ENCODE results near the gene PRPF4. TPM values are rescaled to one million over a fixed set of nuclear protein-coding genes. Genes with fewer than 3 reads are reported as not detected.

Gene PRPF4
- total and polyA plus RNA-seq, 9 of the 15 experiments (the other 6 are each of a cell fraction or from before 2014, with no cell fraction given), result 25.8 to 66.0 (median 39.8) TPM

DNA sequence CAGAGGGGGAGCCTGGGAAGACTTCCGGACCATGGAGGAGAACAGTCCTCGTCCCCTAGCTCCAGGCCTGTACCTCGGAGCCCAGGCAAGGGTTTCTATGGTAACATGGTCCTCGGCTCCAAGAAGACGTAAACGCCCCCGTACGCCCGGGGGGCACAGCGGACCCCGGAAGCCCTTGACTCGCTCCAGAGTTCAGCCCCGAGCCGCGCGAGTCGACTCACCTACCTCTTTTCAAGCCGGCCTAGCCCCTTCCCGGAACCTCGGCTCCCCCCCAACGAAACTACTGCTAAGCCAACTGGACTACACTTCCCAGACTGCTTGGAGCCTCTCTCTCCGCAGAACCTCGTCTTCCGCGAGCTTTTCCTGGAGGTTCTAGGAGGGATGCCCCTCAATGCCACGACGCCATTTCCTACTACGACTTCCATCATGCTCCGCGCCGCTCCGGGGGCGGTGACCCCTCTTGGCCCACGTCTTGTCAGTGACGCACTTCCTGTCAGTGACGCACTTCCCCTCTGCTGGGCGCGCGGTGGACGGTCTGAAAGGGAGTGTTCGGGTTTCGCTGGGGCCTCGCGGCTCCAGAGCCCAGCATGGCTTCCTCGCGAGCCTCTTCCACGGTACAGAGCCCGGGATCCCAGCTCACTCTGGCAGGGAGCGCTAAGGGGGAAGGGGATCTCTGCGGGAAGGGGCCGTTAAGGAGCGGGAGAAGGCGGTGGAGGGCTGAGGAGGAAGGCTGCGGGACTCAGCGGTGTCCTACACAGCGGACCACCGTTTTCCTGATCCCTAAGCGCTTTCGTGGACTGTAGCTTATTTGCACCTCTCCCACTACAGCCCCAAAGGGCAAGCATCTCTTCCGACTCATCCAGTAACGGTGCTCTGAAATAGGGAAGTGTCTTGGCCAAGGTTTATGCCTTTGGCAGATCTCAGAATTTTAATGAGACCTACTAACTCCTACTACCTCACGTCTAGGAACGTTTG is at the start of gene PRPF4, which contains the start of gene CDC26 (continued):
- TF ChIP-seq, protein P1, sequence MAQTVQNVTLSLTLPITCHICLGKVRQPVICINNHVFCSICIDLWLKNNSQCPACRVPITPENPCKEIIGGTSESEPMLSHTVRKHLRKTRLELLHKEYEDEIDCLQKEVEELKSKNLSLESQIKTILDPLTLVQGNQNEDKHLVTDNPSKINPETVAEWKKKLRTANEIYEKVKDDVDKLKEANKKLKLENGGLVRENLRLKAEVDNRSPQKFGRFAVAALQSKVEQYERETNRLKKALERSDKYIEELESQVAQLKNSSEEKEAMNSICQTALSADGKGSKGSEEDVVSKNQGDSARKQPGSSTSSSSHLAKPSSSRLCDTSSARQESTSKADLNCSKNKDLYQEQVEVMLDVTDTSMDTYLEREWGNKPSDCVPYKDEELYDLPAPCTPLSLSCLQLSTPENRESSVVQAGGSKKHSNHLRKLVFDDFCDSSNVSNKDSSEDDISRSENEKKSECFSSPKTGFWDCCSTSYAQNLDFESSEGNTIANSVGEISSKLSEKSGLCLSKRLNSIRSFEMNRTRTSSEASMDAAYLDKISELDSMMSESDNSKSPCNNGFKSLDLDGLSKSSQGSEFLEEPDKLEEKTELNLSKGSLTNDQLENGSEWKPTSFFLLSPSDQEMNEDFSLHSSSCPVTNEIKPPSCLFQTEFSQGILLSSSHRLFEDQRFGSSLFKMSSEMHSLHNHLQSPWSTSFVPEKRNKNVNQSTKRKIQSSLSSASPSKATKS (CRISPR knock-in tag; IDR thresholded peaks at IDR 0.05), result no peak
- no peak for TF ChIP-seq HIVEP1 (CRISPR knock-in tag; IDR thresholded peaks at IDR 0.05)
- TF ChIP-seq PCBP1 (IDR thresholded peaks at IDR 0.05; ENCODE audit: low read depth, low read length, poor library complexity, severe bottlenecking), result no peak
- TF ChIP-seq SIRT6 (IDR thresholded peaks at IDR 0.05; ENCODE audit: low read depth, low read length), result no peak
- TF ChIP-seq HMG20A (CRISPR knock-in tag; conservative IDR thresholded peaks at IDR 0.05), result no peak
- no peak for TF ChIP-seq ZNF217 (CRISPR knock-in tag; IDR thresholded peaks at IDR 0.05)
- TF ChIP-seq ASH1L (IDR thresholded peaks at IDR 0.05; ENCODE audit: borderline replicate concordance, low read depth, partially characterized antibody), result peak; percentile 64
- TF ChIP-seq SRF (CRISPR knock-in tag; IDR thresholded peaks at IDR 0.05), result no peak
- TF ChIP-seq, protein P2, sequence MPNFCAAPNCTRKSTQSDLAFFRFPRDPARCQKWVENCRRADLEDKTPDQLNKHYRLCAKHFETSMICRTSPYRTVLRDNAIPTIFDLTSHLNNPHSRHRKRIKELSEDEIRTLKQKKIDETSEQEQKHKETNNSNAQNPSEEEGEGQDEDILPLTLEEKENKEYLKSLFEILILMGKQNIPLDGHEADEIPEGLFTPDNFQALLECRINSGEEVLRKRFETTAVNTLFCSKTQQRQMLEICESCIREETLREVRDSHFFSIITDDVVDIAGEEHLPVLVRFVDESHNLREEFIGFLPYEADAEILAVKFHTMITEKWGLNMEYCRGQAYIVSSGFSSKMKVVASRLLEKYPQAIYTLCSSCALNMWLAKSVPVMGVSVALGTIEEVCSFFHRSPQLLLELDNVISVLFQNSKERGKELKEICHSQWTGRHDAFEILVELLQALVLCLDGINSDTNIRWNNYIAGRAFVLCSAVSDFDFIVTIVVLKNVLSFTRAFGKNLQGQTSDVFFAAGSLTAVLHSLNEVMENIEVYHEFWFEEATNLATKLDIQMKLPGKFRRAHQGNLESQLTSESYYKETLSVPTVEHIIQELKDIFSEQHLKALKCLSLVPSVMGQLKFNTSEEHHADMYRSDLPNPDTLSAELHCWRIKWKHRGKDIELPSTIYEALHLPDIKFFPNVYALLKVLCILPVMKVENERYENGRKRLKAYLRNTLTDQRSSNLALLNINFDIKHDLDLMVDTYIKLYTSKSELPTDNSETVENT (CRISPR knock-in tag; IDR thresholded peaks at IDR 0.05), result peak; percentile 85
- peak; percentile 93 for TF ChIP-seq PML (IDR thresholded peaks at IDR 0.05; ENCODE audit: low read length)
- no peak for TF ChIP-seq ZNF717 (CRISPR knock-in tag; IDR thresholded peaks at IDR 0.05)
- no peak for TF ChIP-seq ZSCAN29 (IDR thresholded peaks at IDR 0.05)
- TF ChIP-seq, protein P3, sequence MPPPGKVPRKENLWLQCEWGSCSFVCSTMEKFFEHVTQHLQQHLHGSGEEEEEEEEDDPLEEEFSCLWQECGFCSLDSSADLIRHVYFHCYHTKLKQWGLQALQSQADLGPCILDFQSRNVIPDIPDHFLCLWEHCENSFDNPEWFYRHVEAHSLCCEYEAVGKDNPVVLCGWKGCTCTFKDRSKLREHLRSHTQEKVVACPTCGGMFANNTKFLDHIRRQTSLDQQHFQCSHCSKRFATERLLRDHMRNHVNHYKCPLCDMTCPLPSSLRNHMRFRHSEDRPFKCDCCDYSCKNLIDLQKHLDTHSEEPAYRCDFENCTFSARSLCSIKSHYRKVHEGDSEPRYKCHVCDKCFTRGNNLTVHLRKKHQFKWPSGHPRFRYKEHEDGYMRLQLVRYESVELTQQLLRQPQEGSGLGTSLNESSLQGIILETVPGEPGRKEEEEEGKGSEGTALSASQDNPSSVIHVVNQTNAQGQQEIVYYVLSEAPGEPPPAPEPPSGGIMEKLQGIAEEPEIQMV (tag; conservative IDR thresholded peaks at IDR 0.05; ENCODE audit: low read depth), result no peak
- no peak for TF ChIP-seq CHCHD3 (CRISPR knock-in tag; IDR thresholded peaks at IDR 0.05)
- no peak for TF ChIP-seq ZKSCAN8 (CRISPR knock-in tag; IDR thresholded peaks at IDR 0.05)
- TF ChIP-seq ZBED1 (IDR thresholded peaks at IDR 0.05), result no peak
- no peak for TF ChIP-seq CEBPB (tag; IDR thresholded peaks at IDR 0.05)
- peak; percentile 39; the same call in 1 of the 2 replicates for TF ChIP-seq TAF7 (tag; IDR thresholded peaks at IDR 0.05)
- no peak for TF ChIP-seq DDX20 (tag; IDR thresholded peaks at IDR 0.05; ENCODE audit: low read depth)
- TF ChIP-seq FOXK2 (conservative IDR thresholded peaks at IDR 0.05 in 1 of 2, IDR thresholded peaks at IDR 0.05 in 1 of 2; ENCODE audit: low read depth in 2 of 2), result peak in 1 of 2 experiments; percentile 13; a peak in 1 of 4 replicates
- TF ChIP-seq MCM7 (IDR thresholded peaks at IDR 0.05), result no peak
- no peak for TF ChIP-seq ZC3H8 (IDR thresholded peaks at IDR 0.05)

Measured in K562 (cell line).